Fibroblast of villous mesenchyme (primary cell): ENCODE results near the gene ADGRA1. TPM values are rescaled to one million over a fixed set of nuclear protein-coding genes. Genes with fewer than 3 reads are reported as not detected.

Experiments used
- DNase-seq: peaks from one replicate; pipeline ENCODE4 v3.0.0-alpha.2; 2010; ENCODE audit warnings: low read depth
- H3K4me3 ChIP-seq: 2 replicates; pipeline ENCODE4 v1.5.1; 2011; ENCODE audit warnings: low read depth, mild to moderate bottlenecking, low read length
- CTCF ChIP-seq: IDR thresholded peaks from 2 replicates; pipeline ENCODE4 v1.5.1; 2012; ENCODE audit warnings: low read depth, mild to moderate bottlenecking, low read length; ENCODE audit not compliant: insufficient read depth
- total RNA-seq: library from RNA; depleted of rRNA; stranded (reverse); fragments of >200 nt; gene quantifications from 2 replicates; pipeline ENCODE4 v1.2.3, GENCODE V29; 2012

The ADGRA1 gene
- total RNA-seq, 1 donor = not detected

- no peak overlapping the region for H3K4me3 ChIP-seq
- no peak for DNase-seq
- TF ChIP-seq CTCF = no peak
Measured at GRCh38 chr10:133151543-133151972, 63.8 kb downstream of the ADGRA1 start.

GRCh38 chr10:133154411-133154810, 66.7 kb downstream of the ADGRA1 start:
- no peak for TF ChIP-seq CTCF
- H3K4me3 ChIP-seq = no peak overlapping the region
- no peak for DNase-seq

GRCh38 chr10:133154996-133155778, 67.5 kb downstream of the ADGRA1 start:
- H3K4me3 ChIP-seq = no peak overlapping the region
- DNase-seq = no peak
- no peak for TF ChIP-seq CTCF

GRCh38 chr10:133156674-133157579, 69.2 kb downstream of the ADGRA1 start:
- TF ChIP-seq CTCF = no peak
- H3K4me3 ChIP-seq = no peak overlapping the region
- DNase-seq = peak; percentile 61

DNA sequence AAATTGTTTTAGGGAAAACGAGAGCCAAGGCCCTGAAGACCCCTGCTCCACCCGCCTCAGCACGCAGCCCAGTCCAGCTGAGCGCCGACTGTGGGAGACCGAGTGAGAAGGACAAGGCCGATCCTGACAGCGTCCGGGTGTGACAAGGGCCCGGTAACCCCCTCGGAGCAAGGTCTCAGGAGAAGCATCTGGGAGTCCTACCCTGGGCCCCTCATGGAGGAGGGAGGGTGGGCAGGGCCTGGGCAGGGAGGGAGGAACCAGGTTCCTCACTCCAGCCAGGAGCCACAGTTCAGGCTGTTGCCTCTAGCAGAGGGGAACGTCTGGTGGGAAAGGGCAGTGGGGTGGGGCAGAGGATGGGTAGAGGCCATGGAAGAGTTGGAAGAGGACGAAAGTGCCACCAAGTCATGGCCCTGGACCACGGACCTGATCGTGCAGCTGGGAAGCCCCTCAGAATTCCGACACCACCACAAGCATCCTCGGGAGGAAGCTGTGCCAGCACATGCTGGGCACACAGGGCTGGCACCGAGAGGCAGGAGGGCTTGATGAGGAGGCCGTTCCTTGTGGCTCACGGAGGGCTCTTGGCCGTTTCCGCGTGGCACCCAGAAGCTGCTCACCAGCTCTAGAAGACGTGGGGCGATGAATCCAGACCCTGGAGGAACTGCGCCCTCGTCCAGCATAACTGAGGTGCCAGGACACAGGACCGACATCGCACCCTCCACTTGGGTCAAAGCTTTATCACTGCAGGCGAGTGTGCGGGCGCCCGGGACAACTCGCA, 70.1 kb downstream of the ADGRA1 start:
- no peak for TF ChIP-seq CTCF
- no peak for DNase-seq
- H3K4me3 ChIP-seq = no peak overlapping the region

DNA sequence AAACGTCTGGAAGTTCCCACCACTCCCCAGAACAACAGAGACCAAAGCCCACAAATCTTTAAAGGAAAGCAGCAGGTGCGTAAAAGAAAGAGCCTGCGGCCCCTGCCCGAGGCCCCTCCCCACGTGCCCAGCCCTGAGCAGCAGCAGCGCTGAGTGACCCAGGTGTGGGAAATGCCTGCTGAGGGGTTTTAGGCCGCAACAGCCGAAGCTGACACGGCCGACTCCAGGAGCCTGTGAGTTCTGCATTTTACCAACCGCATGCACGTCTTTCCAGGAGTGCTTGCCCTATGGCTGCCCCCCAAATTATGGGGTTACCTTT, 70.7 kb downstream of the ADGRA1 start:
- no peak for DNase-seq
- no peak overlapping the region for H3K4me3 ChIP-seq
- TF ChIP-seq CTCF = no peak
